HG02840 (cell line): ENCODE measurements around the gene DENND1A.

ENCODE experiments used
- ATAC-seq: cut with Tn5 transposase; IDR thresholded peaks from one replicate; pipeline ENCODE4 v1.9.1; 2021; ENCODE audit warnings: mild to moderate bottlenecking, moderate library complexity, moderate number of reproducible peaks; ENCODE audit not compliant: unreplicated experiment, low FRiP score

DENND1A gene

GRCh38 chr9:123387686-123388085, 542.2 kb downstream of the DENND1A start:
- ATAC-seq = no peak

GRCh38 chr9:123383512-123384170, 546.3 kb downstream of the DENND1A start:
- ATAC-seq = no peak

- no peak for ATAC-seq
Observed at GRCh38 chr9:123382653-123383511, 547.0 kb downstream of the DENND1A start.

- no peak for ATAC-seq
Observed at GRCh38 chr9:123380852-123381705, 548.8 kb downstream of the DENND1A start.

- no peak for ATAC-seq
Observed at GRCh38 chr9:123378956-123379660, 550.8 kb downstream of the DENND1A start.

GRCh38 chr9:123378025-123378424, 551.9 kb downstream of the DENND1A start:
- ATAC-seq = no peak

- ATAC-seq = no peak
Observed at GRCh38 chr9:123377211-123377971, 552.5 kb downstream of the DENND1A start.

GRCh38 chr9:123376218-123377071, 553.5 kb downstream of the DENND1A start:
- ATAC-seq = no peak

GRCh38 chr9:123375469-123376132, 554.3 kb downstream of the DENND1A start:
- no peak for ATAC-seq

GRCh38 chr9:123373946-123374345, 556.0 kb downstream of the DENND1A start:
- ATAC-seq = no peak

- no peak for ATAC-seq
Observed at GRCh38 chr9:123373447-123373923, 556.4 kb downstream of the DENND1A start.

GRCh38 chr9:123372766-123373446, 557.0 kb downstream of the DENND1A start:
- no peak for ATAC-seq

- ATAC-seq = no peak
Observed at GRCh38 chr9:123371805-123372590, 557.9 kb downstream of the DENND1A start.

- no peak for ATAC-seq
Observed at GRCh38 chr9:123371228-123371584, 558.7 kb downstream of the DENND1A start.

- ATAC-seq = no peak
Observed at GRCh38 chr9:123370526-123371227, 559.2 kb downstream of the DENND1A start.

- ATAC-seq = no peak
Observed at GRCh38 chr9:123370108-123370507, 559.8 kb downstream of the DENND1A start.
